ENCODE measurements around the gene COLEC12.

Gene COLEC12

GRCh38 chr18:273525-273924 is 227.0 kb downstream of the COLEC12 start:
- no peak for DNase-seq (ENCODE audit: low read depth)
- TF ChIP-seq CTCF (IDR thresholded peaks at IDR 0.05; ENCODE audit: insufficient read depth, low read depth, low read length, missing control alignments), result no peak
- no peak overlapping the region for H3K4me3 ChIP-seq (ENCODE audit: low read depth, low read length)

- DNase-seq (ENCODE audit: low read depth), result no peak
- TF ChIP-seq CTCF (IDR thresholded peaks at IDR 0.05; ENCODE audit: insufficient read depth, low read depth, low read length, missing control alignments), result no peak
Measured at GRCh38 chr18:272650-273049, 227.9 kb downstream of the COLEC12 start.

GRCh38 chr18:269480-270095 is 230.9 kb downstream of the COLEC12 start:
- TF ChIP-seq CTCF (IDR thresholded peaks at IDR 0.05; ENCODE audit: insufficient read depth, low read depth, low read length, missing control alignments), result no peak
- no peak overlapping the region for H3K4me3 ChIP-seq (ENCODE audit: low read depth, low read length)
- DNase-seq (ENCODE audit: low read depth), result no peak

More at GRCh38 chr18:272650-273049, 227.9 kb downstream of the COLEC12 start:
- no peak overlapping the region for H3K4me3 ChIP-seq (ENCODE audit: low read depth, low read length)

GRCh38 chr18:267688-268552 is 232.6 kb downstream of the COLEC12 start, which contains the start of gene THOC1:
Gene THOC1 (minus strand): TSS chr18:268047. CDS start chr18:268019, 28 bp downstream.
- peak within 1 kb of the TSS; percentile 98 for H3K4me3 ChIP-seq (ENCODE audit: low read depth, low read length)
- no peak for TF ChIP-seq CTCF (IDR thresholded peaks at IDR 0.05; ENCODE audit: insufficient read depth, low read depth, low read length, missing control alignments)
- DNase-seq (ENCODE audit: low read depth), result peak; percentile 95

- no peak for TF ChIP-seq CTCF (IDR thresholded peaks at IDR 0.05; ENCODE audit: insufficient read depth, low read depth, low read length, missing control alignments)
- no peak for DNase-seq (ENCODE audit: low read depth)
- peak overlapping the region; percentile 98 for H3K4me3 ChIP-seq (ENCODE audit: low read depth, low read length)
Measured at GRCh38 chr18:267380-267687, 233.2 kb downstream of the COLEC12 start.

All from GM12865 (cell line).